ENCODE data around the gene CCNY. TPM values are rescaled to one million over a fixed set of nuclear protein-coding genes. Genes with fewer than 3 reads are reported as not detected.

CCNY gene
- total and polyA plus RNA-seq, 8 donors: 5.8 to 99.6 (median 37.7) TPM

GRCh38 chr10:35486297-35486990, 150.1 kb downstream of the CCNY start:
- Histone ChIP-seq H3K4me1 (peaks cover 0 to 18% (median 10%) of the 10 kb centered on the region in 4 donors), H3K27me3 (no peaks in the 10 kb centered on the region), H3K4me3 (no peak overlapping the region), H3K36me3 (peaks cover 0 to 27% (median 16%) of the 10 kb centered on the region in 4 donors), H3K27ac (peak overlapping the region in 1 of 5 donors; percentile 35), H3K9me3 (no peaks in the 10 kb centered on the region)
- no peak for TF ChIP-seq POLR2AphosphoS5 (IDR thresholded peaks at IDR 0.05)
- TF ChIP-seq CTCF (IDR thresholded peaks at IDR 0.05): no peak
- TF ChIP-seq EP300 (IDR thresholded peaks at IDR 0.05): no peak
- no peak for TF ChIP-seq POLR2A (IDR thresholded peaks at IDR 0.05)
- WGBS, 5 donors: 68 to 78% (median 74%) methylated on average over 5 of the region's 5 CpGs
- DNase-seq: no peak
- intact Hi-C loops (cut with DNase I; ENCODE audit: low total_unique reads): no loop called here

GRCh38 chr10:35487336-35488034, 151.2 kb downstream of the CCNY start:
- WGBS, 5 donors: 74 to 86% (median 83%) methylated on average over 5 of the region's 5 CpGs
- Histone ChIP-seq H3K36me3 (peaks cover 0 to 27% (median 16%) of the 10 kb centered on the region in 4 donors), H3K27me3 (no peaks in the 10 kb centered on the region), H3K4me3 (no peak overlapping the region), H3K27ac (peak overlapping the region in 1 of 5 donors; percentile 35), H3K4me1 (peaks cover 0 to 16% (median 8%) of the 10 kb centered on the region in 4 donors), H3K9me3 (no peaks in the 10 kb centered on the region)
- intact Hi-C loops (cut with DNase I; ENCODE audit: low total_unique reads): no loop called here
- TF ChIP-seq CTCF (IDR thresholded peaks at IDR 0.05) (no peak), POLR2AphosphoS5 (IDR thresholded peaks at IDR 0.05) (no peak), EP300 (IDR thresholded peaks at IDR 0.05) (no peak), POLR2A (IDR thresholded peaks at IDR 0.05) (no peak)
- DNase-seq: no peak

- Histone ChIP-seq H3K4me3 (no peak overlapping the region), H3K27me3 (no peaks in the 10 kb centered on the region), H3K27ac (no peak overlapping the region), H3K36me3 (peaks cover 0 to 27% (median 16%) of the 10 kb centered on the region in 4 donors), H3K4me1 (peaks cover 3 to 22% (median 12%) of the 10 kb centered on the region in 4 donors), H3K9me3 (no peaks in the 10 kb centered on the region)
- intact Hi-C loops (cut with DNase I; ENCODE audit: low total_unique reads): no loop called here
- WGBS, 5 donors: 80 to 91% (median 83%) methylated on average over 9 of the region's 9 CpGs
- TF ChIP-seq CTCF (IDR thresholded peaks at IDR 0.05): no peak
- TF ChIP-seq EP300 (IDR thresholded peaks at IDR 0.05): no peak
- no peak for TF ChIP-seq POLR2AphosphoS5 (IDR thresholded peaks at IDR 0.05)
- no peak for DNase-seq
These were observed 151.9 kb downstream of the CCNY start for GRCh38 chr10:35488228-35488627.

GRCh38 chr10:35492386-35493195, 156.3 kb downstream of the CCNY start:
- no peak for DNase-seq
- no peak overlapping the region for H3K4me3 ChIP-seq
- H3K36me3 ChIP-seq: peaks cover 0 to 16% (median 12%) of the 10 kb centered on the region in 4 donors
- intact Hi-C loops (cut with DNase I; ENCODE audit: low total_unique reads): no loop called here
- H3K27me3 ChIP-seq: no peaks in the 10 kb centered on the region
- H3K27ac ChIP-seq: peak overlapping the region in 1 of 5 donors; percentile 24
- TF ChIP-seq POLR2AphosphoS5 (IDR thresholded peaks at IDR 0.05): no peak
- WGBS, 5 donors: 44 to 75% (median 52%) methylated on average over 10 of the region's 10 CpGs
- H3K9me3 ChIP-seq: no peaks in the 10 kb centered on the region
- peaks cover 9 to 50% (median 30%) of the 10 kb centered on the region in 4 donors for H3K4me1 ChIP-seq
